Measurements from ENCODE around the gene HMGCLL1.

Gene HMGCLL1

DNA sequence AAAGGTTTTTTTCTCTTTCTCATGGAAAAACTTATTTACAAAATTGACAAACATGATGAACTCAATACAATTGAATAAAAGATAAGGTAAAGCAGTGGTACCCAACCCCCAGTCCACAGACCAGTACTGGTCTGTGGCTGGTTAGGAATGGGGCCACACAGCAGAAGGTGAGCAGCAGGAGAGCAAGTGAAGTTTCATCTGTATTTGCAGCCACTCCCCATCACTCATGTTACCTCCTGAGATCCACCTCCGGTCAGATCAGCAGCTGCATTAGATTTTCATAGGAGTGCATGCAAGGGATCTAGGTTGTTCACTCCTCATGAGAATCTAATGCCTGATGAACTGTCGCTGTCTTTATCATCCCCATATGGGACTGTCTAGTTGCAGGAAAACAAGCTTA is 47.5 kb downstream of the HMGCLL1 start:
- no peak overlapping the region for H3K4me3 ChIP-seq (ENCODE audit: low read depth, low read length)
- TF ChIP-seq, protein P1, sequence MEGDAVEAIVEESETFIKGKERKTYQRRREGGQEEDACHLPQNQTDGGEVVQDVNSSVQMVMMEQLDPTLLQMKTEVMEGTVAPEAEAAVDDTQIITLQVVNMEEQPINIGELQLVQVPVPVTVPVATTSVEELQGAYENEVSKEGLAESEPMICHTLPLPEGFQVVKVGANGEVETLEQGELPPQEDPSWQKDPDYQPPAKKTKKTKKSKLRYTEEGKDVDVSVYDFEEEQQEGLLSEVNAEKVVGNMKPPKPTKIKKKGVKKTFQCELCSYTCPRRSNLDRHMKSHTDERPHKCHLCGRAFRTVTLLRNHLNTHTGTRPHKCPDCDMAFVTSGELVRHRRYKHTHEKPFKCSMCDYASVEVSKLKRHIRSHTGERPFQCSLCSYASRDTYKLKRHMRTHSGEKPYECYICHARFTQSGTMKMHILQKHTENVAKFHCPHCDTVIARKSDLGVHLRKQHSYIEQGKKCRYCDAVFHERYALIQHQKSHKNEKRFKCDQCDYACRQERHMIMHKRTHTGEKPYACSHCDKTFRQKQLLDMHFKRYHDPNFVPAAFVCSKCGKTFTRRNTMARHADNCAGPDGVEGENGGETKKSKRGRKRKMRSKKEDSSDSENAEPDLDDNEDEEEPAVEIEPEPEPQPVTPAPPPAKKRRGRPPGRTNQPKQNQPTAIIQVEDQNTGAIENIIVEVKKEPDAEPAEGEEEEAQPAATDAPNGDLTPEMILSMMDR (IDR thresholded peaks at IDR 0.05; ENCODE audit: low read depth, low read length): no peak

DNA sequence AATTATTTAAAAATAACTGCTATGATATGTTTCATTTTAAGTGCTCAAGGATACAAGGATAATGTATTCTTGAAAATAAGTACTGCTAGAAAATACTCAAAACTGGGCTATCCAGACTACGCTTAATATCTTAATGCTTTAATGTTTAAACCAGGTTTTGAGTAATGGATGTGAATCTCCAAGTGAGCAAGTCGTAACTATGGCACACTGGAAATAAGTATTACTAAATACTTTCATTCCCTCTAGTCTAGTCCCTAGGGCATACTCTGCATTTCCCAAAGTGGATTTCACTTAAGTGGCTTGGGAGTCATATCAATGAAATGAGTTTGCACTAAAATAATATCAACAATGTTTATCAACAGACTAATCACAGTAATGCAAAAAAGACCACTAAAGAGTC is 48.1 kb downstream of the HMGCLL1 start:
- H3K4me3 ChIP-seq (ENCODE audit: low read depth, low read length): no peak overlapping the region
- TF ChIP-seq, protein P1 (IDR thresholded peaks at IDR 0.05; ENCODE audit: low read depth, low read length): no peak

DNA sequence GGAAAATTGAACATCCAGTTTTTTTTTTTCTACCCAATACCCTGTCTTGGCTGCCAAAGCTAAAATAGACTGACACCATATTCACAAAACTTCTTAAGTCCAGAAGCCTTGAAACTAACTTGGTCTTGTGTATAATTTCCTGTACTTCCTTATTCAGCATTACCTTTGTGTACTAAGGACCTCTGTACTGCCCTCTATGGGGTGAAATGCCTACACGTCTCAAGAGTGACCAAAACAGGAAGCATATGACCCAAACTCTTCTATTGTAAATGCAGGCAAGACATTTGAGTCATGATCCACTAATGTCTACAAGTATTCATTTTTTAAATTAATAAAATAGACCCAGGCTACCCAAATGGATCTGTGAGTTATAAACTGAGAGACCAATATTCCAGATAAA is 50.4 kb downstream of the HMGCLL1 start:
- TF ChIP-seq, protein P1 (IDR thresholded peaks at IDR 0.05; ENCODE audit: low read depth, low read length): no peak; the same call in 1 of the 2 replicates
- H3K4me3 ChIP-seq (ENCODE audit: low read depth, low read length): no peak overlapping the region

DNA sequence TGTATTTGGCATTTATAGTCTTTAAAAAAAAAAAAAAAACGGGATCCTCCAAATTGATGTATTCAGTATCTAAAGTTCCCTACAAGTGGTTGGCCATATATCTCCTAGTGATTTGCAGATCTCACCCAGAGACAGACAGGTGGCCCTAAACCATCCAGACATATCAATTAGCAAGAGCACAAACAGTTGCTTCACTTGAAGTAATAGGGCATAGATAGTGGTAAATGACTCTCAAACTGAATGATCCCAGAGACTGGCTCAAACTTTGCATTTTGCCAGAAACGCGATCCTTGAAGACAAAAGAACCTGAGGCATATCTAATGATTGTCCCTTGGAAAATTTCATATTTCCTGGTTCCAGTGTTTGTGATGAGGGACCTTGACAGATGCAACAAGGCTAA is 54.6 kb downstream of the HMGCLL1 start:
- TF ChIP-seq, protein P1 (IDR thresholded peaks at IDR 0.05; ENCODE audit: low read depth, low read length): no peak
- no peak overlapping the region for H3K4me3 ChIP-seq (ENCODE audit: low read depth, low read length)

DNA sequence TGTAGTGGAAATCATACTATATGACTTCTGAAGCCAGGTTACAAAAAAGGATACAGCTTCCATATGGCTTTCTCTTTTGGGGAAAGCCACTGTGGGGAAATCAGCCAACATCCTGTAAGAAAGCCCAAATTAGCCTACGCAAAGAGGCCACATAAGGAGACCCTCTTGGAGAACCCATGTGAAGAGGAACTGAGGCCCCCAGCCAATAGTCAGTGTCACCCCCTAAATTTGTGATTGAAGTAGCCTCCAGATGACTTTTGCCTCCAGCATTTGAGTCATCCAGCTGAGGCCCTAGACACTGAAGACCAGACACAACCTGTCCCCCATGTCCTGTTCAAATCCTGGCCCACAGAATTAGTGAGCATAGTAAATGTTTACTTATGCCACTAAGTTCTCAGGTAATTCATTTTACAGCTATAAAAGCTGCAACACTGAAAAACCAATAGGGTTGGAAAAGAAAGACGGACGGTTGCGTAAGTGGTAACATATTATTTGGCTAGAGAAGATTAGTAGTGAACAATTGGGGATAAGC is 60.4 kb downstream of the HMGCLL1 start:
- TF ChIP-seq, protein P1 (IDR thresholded peaks at IDR 0.05; ENCODE audit: low read depth, low read length): no peak
- H3K4me3 ChIP-seq (ENCODE audit: low read depth, low read length): no peak overlapping the region

DNA sequence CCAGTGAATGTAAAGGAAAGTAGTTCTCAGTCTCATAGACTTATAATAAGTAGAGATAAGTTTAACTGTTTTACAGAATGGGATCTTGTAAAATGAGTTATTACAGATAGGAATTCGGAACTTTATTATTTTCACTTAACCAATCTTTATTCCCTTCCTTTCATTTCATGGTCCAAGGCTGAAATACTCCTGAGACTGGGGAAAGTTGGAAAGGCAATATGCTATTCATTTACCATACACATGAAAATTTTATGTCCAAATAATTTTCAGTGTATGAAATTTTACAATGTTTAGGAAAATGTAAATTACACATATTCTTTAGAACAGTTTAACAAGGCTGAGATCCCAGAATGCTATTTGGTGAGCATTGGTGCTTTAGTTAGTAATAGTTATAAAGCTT is 62.3 kb downstream of the HMGCLL1 start:
- no peak overlapping the region for H3K4me3 ChIP-seq (ENCODE audit: low read depth, low read length)
- TF ChIP-seq, protein P1 (IDR thresholded peaks at IDR 0.05; ENCODE audit: low read depth, low read length): no peak

DNA sequence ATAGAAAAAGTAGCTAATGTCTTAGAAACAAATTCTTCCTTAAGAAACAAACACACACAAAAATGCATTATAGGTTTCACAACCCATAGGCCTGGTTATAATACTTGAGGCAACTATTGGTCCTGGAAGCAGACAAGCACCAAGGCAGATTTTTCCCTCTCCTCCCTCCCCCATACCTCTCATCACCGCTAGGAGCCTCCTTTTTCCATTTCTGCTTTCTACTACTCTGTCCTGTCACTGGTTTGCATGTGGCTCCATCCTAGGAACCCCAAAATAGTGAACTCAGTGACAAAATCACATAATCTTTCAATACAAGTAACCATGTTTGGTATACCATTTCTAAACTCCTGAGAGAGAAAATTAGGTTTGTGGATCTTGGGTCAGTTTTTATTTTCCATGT is 66.1 kb downstream of the HMGCLL1 start:
- no peak overlapping the region for H3K4me3 ChIP-seq (ENCODE audit: low read depth, low read length)
- TF ChIP-seq, protein P1 (IDR thresholded peaks at IDR 0.05; ENCODE audit: low read depth, low read length): peak; percentile 8; the same call in 1 of the 2 replicates

Measured in WI38 (cell line).